Glomerular endothelial cell (primary cell): ENCODE data around the gene MPPED1. TPM values are rescaled to one million over a fixed set of nuclear protein-coding genes. Genes with fewer than 3 reads are reported as not detected.

ENCODE experiments used
- DNase-seq: peaks from one replicate; pipeline ENCODE4 v3.0.0-alpha.2; 2011; ENCODE audit warnings: low read depth, low spot score; ENCODE audit errors: extremely low read depth
- total RNA-seq: library from RNA; depleted of rRNA; stranded (reverse); fragments of >200 nt; gene quantifications from 2 replicates; pipeline ENCODE4 v1.2.3, GENCODE V29; 2015

MPPED1 gene
- total RNA-seq, 1 donor from 2014 or later = 0.06 TPM

DNA sequence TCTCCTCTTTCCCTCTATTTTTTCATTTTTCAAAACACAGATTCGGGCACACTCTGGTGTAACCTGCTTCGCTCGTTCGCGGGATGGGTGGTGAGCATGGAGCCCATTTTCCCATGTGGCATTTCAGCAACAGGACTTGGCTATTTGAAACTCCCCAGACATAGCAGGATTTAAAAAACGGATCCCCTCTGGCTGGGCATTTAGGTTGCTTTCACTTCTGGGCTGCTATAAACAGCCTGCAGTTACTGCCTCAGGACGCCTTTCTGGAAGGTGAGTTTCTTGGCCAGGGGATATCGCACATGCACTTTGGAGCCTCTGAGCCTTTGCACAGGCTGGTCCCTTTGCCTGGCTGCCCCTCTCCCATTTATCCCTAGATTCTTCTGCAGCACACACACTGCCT, 2.8 kb upstream of the MPPED1 start:
- DNase-seq = no peak

DNA sequence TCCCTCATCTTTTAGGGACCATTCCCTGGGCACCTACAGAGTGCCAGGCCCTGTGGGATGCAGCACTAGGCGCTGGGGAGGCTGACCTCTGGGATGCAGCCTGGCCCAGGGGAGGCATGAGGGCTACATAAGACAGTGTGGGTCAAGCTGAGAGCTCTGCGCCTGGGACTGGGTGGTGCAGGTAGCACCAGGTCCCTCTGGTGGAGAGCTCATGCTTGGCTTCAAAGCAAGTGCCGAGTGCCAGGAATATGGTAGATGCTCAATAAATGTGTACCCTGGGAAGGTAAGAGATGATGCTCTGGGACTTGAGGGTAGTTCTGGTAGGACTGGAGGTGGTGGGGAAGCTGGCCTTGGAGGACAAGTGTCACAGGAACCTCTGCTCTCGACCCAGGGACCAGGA, 2.0 kb upstream of the MPPED1 start:
- no peak for DNase-seq

DNA sequence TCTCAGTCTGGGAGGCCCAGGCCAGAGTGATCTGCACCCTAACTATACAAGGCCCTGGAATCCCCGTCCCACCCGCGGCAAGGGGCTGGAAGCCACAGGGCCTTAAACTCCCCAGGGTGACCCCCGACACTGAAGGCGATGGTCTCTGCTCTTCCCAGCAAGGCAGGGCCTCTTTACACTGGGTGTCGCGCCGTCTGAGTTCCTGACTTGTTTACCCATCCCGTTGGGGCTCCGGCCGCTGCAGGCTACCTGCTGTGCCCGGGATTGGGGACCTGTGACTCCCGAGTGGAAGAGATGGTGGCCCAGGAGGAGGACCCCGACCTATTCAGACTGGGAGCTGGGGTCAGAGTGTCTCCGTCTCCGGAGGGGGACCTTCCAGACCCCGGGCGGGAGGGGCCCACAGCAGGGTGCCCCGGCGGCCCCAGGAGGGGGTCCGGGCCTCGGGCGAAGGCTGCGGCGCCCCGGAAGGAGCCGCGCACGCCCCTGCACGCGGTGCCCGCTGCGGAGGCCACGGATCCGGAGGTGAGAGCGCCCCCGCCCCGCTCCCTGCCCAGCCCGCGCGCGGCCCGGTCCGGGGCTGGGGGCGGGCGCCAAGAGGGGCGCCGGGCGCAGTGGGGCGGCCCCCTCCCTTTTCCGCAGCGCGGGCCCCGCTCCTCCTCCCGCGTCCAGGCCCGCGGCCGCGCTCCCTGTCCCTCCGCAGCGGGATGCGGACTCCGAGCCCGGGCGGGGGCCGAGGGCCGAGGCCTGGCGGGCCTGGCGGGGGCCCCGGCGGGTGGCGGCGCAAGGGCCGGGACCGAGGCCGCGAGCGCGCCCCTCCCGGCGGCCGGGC, 560 bp upstream of the MPPED1 start:
- no peak for DNase-seq

DNA sequence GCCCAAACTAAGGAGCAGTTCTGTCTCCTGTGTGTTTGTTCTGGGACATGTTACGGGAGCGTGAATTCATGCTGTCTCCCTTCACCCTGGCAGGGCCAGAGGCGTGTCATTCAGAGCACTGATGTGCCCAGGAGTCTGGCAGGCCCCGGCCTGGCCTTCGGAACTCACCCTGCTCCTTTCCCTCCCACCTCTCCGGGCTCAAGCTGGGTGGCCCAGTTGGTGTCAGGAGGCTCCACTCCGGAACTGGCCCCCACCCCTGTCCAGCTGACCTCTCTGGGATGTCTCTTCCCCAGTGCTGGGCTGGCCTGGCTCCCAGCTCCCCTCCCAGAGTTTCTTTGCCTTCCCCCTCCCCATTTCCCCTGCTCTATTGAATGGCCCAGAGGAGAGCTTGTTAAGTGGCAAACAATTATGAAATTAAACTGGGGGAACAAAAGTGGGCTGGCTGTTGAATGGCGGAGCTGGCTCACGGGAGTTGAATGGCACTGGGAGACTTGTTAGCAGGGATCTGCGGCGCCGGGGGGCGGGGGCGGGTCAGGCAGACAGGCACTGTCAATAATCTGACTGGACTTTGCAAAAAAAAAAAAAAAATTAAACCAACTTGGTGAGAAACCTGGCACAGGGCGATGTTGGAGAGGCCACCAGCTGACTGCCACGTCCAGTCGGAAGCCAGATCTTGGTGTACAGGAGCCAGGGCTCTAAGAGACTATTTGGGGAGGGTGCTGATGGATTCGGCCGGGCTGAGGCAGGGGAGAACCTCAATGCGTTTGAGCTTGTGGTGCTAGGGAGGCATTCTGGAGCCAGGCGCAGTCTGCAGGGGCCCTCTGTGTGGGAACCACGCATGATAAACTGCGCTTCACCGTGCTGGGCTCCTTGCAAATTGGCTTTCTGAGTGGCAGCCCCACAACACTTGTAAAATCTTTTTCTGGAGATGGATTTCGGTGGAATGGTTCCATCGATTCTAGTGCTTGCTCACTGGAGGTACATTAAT, 1.3 kb downstream of the MPPED1 start:
- DNase-seq = no peak

DNA sequence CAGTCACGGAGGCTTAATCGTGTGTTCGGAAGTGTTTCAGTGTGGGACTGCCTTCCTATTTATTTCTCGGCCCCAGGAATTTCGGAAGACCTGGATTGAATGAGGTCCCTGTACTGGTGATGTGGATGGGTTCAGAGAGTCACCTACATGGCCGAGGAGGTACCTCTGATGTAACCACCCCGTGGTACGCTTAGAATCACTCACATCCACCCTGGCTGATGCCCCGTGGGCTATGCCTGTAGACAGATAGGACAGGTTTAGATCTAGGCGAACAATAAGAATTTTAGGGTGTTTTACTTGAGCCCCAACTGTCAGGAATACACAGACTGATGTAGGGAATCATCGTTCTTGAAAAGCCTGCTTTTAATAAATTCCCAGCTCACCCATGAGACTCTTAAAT, 2.0 kb downstream of the MPPED1 start:
- no peak for DNase-seq

DNA sequence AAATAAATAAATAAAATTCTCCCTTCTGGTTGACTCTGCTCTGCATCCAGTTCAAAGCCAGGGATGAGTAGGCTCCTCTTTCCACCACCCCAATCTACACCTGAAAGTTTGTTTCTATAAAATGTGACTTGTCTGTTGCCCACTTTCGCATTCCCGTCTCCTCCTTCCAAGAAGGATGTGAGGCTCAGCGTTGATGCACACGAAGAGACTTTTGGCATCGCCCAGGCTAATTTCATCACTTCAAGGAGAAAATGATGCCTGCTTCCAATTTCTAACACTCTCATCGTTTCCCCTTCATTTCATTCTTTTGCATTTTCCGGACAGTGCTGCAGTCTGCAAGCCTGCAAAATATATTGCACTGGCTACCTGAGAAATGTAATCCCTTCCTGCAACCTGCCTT, 3.9 kb downstream of the MPPED1 start:
- no peak for DNase-seq

DNA sequence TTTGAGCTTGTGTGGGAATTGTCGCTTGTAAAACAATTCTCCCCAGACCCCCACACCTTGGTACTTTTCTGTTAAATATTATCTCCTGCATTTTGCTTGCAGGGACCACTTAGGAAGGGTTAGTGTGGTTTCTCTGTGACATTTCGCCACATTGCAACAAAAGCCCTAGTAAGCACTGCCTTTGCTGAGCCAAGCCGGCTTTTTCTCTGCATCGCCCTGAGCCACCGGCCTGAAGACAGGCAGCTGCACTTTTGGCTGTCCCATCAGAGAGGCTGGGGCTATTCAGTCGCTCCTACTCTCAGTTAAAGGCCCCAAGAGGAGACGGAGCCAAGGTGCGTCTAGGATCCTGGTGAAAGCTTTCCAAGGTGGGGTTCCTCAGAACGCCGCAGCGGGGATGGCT, 5.7 kb downstream of the MPPED1 start:
- DNase-seq = no peak

DNA sequence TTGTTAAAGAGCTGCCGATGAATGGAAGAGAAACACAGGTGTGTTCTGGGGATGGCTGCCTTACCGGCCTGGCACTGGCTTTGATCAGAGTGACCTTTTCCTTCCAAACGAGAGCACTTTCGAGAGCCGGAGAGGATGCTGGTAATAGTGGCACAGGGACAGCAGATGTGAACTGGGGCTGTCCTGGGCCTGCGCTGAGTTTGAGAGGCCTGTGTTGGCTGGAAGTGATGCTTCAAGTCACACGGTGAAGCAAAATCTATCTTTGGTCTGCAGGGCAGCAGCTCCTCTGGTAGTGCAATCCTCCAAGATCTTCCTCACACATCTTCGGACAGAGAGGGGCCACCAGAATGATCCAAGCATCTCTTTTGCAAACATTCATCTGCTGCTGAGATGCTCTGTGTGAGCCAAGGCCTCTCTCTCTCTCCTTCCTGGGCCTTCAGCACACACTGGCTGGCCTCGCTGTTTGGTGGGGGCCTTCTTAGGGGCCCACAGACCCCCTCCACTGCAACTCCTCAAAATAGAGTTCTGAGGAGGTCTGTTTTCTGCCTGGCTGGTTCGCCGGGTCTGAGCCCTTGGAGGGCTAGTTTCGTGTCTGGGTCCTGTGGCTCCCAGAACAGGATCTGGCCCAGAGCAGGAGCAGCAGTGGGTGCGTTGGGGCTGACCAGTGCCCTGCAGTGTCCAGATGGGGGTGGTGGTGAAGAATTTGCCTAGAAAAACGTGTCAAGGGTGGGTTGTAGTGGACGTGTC, 6.4 kb downstream of the MPPED1 start:
- DNase-seq = no peak

DNA sequence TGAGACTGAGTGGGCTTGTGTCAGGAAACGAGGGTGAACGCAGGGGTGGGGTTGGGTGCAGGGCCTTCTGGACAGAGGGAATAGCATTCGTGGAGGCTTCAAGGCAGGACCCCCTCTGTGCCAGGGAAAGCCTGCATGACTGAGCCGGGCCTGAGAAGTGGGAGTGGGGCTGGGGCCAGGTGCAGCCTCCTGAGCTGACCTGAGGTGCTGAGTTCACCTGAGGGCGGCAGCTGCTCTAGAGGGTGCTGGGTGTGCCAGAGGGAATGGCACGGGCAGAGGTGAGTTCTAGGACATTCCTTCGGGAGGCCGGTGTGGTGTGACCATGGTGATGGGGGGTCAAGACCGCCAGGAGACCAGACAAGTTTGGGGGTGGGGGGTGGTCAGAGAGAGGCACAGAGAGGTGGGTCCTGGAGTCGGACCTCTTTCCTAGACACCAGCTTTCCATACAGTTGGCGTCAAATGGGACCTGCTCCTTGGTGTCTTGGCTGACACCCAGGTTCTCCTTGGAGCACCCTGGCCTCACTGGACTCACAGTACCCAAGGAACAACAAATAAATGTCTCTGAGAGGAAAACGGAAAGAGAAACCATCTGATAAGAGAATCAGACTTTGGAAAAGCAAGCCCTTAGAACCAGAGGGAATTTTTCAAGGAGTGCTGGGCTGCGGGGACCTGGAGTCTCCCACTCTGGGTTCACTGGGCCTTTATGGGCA, 7.7 kb downstream of the MPPED1 start:
- no peak for DNase-seq

DNA sequence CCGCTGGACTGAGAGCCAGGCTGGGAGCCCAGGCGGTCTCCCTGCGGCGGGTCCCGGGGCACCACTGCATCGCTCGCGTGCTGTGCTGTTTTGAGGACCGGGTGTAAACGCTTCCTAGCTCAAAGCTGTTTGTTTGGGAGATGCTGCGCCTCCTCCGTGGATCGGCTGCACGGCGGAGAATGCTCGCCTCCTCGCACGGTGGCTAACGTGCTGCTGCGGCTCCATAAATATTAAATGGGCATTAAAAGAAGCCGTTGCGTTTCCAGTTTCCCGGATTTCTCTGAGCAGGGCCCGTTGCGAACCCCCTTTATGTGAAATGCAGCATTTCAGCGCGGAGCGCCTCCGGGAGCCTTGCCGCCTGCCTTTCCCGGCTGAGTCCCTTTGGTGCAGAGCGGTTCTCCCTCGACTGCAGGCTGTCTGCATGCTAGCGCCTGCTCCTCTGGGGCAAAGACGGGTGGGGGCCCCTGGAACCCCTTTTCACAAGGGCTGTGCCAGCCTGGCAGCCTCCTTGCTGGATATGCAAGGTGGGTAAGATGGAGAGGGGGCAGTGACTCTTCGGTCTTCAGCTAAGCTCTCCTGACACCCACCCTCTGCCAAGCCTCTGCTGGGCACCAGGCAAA, 9.3 kb downstream of the MPPED1 start:
- DNase-seq = no peak

DNA sequence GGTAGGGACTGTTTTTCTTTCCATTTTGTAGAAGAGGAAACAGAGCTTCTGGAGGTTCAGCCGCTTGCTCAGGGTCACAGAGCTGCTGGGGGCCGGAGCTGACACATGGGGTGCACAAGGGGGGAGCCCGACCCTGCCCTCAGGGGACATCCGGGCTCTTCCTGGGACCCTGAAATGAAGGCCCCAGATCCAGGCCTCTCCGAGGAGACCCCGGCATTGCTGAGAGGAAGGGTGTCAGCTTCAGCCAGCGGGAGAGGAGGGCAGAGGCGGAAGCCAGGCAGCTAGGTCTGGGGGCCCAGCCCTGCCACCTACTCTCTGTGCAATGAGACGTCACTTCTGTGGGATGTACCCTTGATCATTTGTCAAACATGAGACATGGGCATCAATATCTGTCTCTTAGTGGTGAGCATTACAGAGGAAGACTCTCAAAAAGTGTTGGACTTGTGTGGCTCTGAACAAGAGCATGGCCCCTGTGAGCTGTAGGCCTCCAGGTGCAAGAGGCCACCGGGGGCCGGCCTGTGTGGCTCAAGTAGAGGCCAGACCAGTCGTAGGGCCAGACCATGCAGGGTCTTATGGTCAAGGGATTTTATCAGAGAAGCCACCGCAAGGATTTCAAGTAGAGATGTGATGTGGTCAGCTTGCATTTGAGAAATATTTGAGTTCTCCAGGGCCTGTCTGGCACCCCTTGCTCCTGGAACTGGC, 10.3 kb downstream of the MPPED1 start:
- DNase-seq = no peak

DNA sequence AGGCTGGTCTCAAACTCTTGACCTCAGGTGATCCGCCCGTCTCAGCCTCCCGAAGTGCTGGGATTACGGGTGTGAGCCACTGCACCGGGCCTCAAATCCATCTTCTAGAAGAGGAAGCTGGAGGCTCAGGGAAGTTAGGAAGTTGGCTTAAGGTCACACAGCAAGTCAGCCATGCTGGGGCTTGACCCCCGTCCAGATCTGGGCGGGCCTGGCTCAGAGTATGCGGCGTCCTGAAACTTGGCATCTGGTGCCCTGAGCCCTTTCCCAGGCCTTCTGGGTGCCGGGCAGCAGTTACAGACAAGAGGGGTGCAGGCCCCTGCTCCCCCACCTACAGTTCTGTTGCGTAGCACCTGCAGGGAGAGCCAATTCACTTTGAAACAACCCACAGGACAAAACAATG, 11.2 kb downstream of the MPPED1 start:
- DNase-seq = no peak

DNA sequence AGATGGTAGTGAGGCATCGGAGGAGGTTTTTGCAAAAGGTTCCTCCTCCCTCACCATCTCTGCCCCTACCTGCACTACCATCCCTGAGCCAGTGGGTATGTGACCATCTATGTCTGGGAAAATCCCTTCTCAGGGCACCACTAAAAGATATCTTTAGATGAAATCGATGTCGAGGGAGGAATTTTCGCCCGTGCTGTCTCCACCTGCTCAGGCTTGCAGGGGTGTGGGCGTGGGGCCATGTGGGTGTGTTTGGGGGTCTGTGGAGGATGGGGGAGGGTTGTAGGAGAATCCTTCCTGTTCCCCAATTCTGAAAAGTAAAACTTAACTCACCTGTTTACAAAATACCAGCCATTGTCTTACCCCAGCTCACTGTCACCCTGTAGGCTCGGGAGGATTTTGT, 12.4 kb downstream of the MPPED1 start:
- DNase-seq = no peak

DNA sequence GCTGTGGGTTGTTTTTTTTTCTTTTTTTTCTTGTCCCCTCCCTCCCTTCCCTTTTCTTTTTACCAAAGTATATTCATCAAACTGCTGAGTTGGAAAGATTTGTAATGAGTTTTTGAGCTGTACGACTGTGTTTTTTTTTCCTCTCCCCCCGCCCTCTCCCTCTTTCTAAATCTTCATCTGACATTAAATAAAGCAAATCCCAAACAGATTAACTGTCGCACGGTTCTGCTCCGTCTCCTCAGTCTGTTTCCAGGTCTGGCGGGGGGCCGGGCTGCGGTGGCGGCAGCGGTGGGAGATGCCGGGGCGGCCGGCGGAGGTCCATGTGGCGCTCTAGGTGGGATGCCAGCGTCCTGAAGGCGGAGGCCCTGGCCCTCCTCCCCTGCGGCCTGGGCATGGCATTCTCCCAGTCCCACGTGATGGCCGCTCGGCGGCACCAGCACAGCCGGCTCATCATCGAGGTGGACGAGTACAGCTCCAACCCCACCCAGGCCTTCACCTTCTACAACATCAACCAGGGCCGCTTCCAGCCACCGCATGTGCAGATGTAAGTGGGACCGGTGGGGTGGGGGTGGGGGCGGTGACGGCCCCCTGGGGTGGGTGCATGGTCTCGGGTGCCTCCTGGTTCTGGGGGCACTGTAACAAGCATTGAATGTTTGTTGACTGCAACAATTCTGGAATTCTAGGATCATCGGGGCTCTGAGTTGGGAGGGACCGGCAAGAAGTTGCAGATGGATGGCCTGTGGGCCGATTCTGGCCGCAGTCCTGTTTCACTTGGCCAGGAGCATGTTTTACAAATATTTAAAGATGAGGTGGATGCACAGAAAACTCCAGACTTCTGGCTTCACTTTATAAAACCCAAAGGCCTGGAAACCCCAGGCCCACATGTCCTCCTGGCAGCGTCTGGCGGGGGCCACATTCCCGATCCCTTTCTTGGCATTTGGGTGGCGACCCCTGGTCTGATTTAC, 13.1 kb downstream of the MPPED1 start:
- DNase-seq = no peak

DNA sequence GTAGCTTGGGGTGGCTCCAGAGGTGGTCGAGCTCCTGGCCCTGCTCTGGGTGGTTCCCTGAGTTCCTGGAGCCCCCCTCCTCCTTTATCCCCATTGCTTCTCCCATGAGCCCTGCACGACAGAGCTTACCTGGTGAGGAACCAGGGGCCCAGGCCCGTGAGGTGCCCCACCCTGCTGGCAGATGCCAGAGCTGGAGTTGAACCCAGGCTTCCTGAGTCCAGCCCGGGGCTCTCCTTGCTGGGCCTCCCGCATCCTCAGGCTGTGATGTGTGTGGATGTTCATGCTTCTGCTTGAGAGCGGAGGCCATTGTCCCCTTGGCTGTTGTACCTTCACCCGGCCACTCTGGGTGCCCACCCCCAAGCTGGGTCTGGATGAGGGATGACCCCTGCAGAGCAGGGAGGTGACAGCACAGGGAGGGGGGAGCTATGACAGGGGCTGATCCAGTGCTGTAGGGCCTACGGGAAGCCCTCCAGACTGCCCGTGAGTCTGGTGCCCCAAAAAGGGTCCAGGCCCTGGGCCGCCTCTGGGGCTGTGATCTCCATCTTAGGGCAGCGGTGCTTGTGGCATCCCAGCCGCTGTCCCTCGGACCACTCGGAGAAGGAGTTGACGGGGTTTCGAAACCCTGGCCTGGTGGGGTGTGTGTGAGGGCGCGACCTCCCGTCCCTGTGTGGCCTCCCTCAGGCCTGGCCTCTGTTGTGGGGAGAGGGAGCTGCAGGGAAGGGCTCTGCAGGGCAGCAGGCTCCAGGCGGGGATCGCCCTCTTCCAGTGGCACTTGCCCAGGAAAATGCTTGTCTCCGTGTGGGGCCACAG, 14.4 kb downstream of the MPPED1 start:
- no peak for DNase-seq

DNA sequence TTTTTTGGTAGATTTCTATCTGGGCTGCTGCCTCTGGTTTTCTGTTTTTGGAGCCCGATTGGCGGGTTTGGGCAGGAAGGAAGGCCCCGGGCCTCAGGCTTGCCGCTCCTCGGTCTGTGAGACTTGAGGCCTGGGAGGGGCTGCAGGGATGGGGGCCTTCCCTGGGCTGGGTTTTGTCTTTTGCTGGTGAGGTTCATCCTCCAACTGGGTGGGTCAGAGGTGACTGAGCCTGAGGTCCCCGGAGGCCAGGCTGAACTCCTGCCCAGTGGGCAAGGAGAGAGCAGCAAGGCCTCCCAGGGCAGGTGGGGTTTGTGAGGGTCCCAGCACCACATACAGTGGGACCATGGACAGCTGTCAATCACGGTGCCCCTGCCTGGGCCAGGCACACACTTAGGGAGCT, 15.0 kb downstream of the MPPED1 start:
- DNase-seq = no peak

DNA sequence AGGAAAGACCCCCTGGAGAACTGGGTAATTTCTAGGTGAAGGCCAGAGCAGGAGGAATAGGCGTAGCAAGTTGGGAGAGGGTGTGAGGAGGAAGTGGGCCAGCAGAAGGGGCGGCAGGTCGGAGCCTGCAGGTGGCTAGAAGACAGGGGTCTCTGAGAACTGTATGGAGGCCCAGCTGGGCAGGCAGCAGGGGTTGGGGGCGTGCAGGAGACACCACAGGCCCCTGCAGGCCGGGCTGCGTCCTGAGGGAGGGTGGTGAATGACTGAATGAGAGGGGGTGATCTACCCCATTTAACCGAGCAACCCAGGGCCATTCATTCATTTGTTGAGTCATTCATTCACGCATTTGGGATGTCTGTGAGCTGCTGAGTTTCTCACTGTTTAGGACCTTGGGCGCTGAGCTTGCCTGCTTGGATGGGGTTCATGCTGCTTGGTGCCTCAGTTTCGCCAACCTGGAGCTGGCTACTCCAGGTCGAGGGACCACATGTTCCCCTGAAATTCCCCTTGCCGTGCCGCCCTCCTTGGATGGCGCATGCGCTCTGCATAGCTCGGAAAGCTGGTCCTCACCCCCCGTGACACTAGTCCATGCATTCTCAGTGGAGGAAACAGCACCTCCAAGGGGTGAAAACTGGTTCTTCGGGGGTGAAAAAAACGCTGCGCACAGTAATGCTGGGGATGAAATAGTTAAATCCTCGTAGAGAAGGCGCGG, 15.6 kb downstream of the MPPED1 start:
- DNase-seq = no peak
